Measurements from ENCODE around the gene ARL5B. TPM values are rescaled to one million over a fixed set of nuclear protein-coding genes. Genes with fewer than 3 reads are reported as not detected.
"Not testable (repeated sequence)": the region's sequence is repeated elsewhere in the genome, so short reads cannot be mapped to it uniquely, and the experiment has no call there.

The ARL5B gene
- total RNA-seq, 1 donor from 2014 or later, result 44.9 TPM

DNA sequence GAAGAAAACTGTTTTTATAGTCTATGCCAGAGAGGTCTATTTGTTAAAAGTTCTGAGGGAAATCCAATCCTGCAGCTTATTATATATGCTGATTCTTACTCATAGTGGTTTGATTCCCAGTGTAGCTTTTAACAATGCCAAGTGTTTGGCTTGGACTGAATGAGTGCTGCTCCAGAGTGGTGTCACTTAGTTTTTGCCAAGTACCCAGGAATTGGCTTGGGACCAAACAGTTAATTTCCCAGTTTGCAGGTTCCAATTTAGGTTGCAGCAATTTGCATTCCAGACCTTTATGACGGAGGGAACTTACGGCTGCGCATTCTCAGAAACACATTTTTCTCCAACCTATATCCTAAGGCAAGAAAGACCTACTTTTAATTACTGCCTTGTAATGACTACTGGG lies 40.2 kb upstream of the ARL5B start:
- peaks cover 10% of the 10 kb centered on the region for H3K36me3 Mint-ChIP-seq
- H3K4me3 Mint-ChIP-seq, result no peak overlapping the region
- no peaks in the 10 kb centered on the region for H3K9me3 Mint-ChIP-seq
- peaks cover 20% of the 10 kb centered on the region for H3K4me1 Mint-ChIP-seq
- H3K27ac Mint-ChIP-seq, result peak overlapping the region; percentile 26
- TF ChIP-seq, protein P1, sequence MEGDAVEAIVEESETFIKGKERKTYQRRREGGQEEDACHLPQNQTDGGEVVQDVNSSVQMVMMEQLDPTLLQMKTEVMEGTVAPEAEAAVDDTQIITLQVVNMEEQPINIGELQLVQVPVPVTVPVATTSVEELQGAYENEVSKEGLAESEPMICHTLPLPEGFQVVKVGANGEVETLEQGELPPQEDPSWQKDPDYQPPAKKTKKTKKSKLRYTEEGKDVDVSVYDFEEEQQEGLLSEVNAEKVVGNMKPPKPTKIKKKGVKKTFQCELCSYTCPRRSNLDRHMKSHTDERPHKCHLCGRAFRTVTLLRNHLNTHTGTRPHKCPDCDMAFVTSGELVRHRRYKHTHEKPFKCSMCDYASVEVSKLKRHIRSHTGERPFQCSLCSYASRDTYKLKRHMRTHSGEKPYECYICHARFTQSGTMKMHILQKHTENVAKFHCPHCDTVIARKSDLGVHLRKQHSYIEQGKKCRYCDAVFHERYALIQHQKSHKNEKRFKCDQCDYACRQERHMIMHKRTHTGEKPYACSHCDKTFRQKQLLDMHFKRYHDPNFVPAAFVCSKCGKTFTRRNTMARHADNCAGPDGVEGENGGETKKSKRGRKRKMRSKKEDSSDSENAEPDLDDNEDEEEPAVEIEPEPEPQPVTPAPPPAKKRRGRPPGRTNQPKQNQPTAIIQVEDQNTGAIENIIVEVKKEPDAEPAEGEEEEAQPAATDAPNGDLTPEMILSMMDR (IDR thresholded peaks at IDR 0.05; ENCODE audit: unreplicated experiment), result no peak
- DNase-seq (ENCODE audit: low spot score in 2 of 2, unreplicated experiment in 2 of 2), result no peak
- no peaks in the 10 kb centered on the region for H3K27me3 Mint-ChIP-seq (ENCODE audit: low read depth)

DNA sequence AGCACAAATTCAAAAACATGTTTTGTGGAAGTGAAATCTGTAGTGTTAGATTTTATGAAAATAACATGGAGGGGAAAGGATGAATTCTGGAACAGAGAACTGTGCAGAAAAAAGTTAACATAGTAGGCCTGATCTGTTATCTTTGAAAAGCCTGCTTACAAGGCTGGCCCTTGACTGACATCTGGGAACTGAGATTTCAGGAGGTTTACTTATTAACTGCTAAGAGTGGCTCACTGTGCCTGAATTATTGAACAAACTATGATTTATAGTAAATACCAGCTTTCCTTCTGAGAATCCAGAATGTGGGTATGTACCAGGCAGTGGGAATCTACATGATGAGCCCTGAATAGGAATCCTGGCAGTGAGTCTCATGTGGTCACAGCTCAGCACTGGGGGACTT lies 38.4 kb upstream of the ARL5B start:
- Mint-ChIP-seq H3K27ac (no peak overlapping the region), H3K4me1 (peaks cover 23% of the 10 kb centered on the region), H3K27me3 (ENCODE audit: low read depth) (no peaks in the 10 kb centered on the region), H3K4me3 (no peak overlapping the region), H3K36me3 (peaks cover 6% of the 10 kb centered on the region), H3K9me3 (no peaks in the 10 kb centered on the region)
- TF ChIP-seq, protein P1 (IDR thresholded peaks at IDR 0.05; ENCODE audit: unreplicated experiment), result no peak
- DNase-seq (ENCODE audit: low spot score in 2 of 2, unreplicated experiment in 2 of 2), result no peak

DNA sequence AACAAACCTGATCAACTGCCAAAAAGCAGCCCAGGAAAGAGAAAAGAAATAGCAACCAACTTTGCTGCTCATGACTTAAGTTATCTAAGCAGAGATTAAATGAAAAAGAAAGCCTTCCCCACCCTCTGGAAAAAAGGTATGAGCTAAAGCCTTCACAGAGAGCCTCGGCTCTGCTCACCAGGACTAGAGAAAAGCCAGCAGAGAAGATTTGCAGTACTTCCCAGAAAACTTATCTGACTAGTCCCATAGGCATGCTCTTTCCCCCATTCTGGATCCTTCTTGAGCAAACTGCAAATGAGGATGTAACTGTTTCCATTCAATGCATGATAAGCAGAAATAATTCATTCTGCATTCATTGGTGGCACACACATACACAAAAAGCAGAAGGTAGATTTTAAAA lies 35.6 kb upstream of the ARL5B start:
- H3K36me3 Mint-ChIP-seq; H3K9me3 Mint-ChIP-seq; H3K4me3 Mint-ChIP-seq; H3K27me3 Mint-ChIP-seq (ENCODE audit: low read depth); DNase-seq (ENCODE audit: low spot score in 2 of 2, unreplicated experiment in 2 of 2): not testable (repeated sequence)
- Mint-ChIP-seq H3K4me1 (peaks cover 34% of the 10 kb centered on the region), H3K27ac (peak overlapping the region; percentile 14)

DNA sequence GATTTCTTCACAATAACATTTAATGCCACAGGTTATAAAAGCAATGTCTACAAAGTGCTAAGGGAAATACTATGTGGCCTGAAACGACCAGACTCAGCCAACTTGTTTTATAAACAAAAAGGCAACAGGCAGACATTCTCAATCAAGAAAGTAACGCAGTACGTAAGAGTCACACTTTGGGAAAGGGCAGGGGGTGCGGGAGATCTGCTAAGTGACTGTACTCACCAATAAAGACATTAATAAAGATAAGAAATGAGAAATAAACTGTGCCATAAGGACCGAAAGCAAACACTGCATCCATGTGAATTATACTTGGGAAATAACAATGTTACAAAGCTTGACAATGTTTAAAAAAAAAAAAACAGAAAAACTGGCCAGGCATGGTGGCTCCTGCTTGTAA lies 33.3 kb upstream of the ARL5B start:
- TF ChIP-seq, protein P1 (IDR thresholded peaks at IDR 0.05; ENCODE audit: unreplicated experiment), result no peak
- Mint-ChIP-seq H3K27ac (peak overlapping the region; percentile 54), H3K4me1 (peaks cover 21% of the 10 kb centered on the region)

DNA sequence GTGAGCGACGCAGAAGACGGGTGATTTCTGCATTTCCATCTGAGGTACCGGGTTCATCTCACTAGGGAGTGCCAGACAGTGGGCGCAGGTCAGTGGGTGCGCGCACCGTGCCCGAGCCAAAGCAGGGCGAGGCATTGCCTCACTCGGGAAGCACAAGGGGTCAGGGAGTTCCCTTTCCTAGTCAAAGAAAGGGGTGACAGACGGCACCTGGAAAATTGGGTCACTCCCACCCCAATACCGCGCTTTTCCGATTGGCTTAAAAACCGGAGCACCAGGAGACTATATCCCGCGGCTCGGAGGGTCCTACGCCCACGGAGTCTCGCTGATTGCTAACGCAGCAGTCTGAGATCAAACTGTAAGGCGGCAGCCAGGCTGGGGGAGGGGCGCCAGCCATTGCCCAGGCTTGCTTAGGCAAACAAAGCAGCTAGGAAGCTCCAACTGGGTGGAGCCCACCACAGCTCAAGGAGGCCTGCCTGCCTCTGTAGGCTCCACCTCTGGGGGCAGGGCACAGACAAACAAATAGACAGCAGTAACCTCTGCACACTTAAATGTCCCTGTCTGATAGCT lies 31.7 kb upstream of the ARL5B start:
- peak; percentile 37 to 82 for DNase-seq (ENCODE audit: low spot score in 2 of 2, unreplicated experiment in 2 of 2)
- H3K4me1 Mint-ChIP-seq, result peaks cover 21% of the 10 kb centered on the region
- H3K36me3 Mint-ChIP-seq; H3K9me3 Mint-ChIP-seq; H3K27me3 Mint-ChIP-seq (ENCODE audit: low read depth): not testable (repeated sequence)
- H3K4me3 Mint-ChIP-seq, result peak overlapping the region; percentile 86
- peak overlapping the region; percentile 94 for H3K27ac Mint-ChIP-seq

More for the DNA sequence above, 33.3 kb upstream of the ARL5B start:
- Mint-ChIP-seq H3K4me3 (peak overlapping the region; percentile 7), H3K27me3 (ENCODE audit: low read depth) (no peaks in the 10 kb centered on the region), H3K36me3 (peaks cover 9% of the 10 kb centered on the region), H3K9me3 (peaks cover 5% of the 10 kb centered on the region)
- no peak for DNase-seq (ENCODE audit: low spot score in 2 of 2, unreplicated experiment in 2 of 2)

DNA sequence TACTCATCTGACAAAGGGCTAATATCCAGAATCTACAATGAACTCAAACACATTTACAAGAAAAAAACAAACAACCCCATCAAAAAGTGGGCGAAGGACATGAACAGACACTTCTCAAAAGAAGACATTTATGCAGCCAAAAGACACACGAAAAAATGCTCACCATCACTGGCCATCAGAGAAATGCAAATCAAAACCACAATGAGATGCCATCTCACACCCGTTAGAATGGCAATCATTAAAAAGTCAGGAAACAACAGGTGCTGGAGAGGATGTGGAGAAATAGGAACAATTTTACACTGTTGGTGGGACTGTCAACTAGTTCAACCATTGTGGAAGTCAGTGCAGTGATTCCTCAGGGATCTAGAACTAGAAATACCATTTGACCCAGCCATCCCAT lies 26.7 kb upstream of the ARL5B start:
- not testable (repeated sequence) for DNase-seq (ENCODE audit: low spot score in 2 of 2, unreplicated experiment in 2 of 2); H3K27me3 Mint-ChIP-seq (ENCODE audit: low read depth); H3K9me3 Mint-ChIP-seq; H3K4me1 Mint-ChIP-seq; H3K27ac Mint-ChIP-seq; H3K4me3 Mint-ChIP-seq
- peaks cover 22% of the 10 kb centered on the region for H3K36me3 Mint-ChIP-seq

DNA sequence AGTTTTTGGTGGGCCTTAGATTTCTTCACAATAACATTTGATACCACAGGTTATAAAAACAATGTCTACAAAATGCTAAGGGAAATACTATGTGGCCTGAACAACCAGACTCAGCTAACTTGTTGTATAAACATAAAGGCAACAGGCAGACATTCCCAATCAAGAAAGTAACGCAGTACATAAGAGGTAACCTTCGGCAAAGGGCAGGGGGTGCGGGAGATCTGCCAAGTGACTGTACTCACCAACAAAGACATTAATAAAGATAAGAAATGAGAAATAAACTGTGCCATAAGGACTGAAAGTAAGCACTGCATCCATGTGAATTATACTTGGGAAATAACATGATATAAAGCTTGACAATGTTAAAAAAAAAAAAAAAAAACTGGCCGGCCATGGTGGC lies 23.2 kb upstream of the ARL5B start:
- Mint-ChIP-seq H3K27me3 (ENCODE audit: low read depth) (no peaks in the 10 kb centered on the region), H3K27ac (no peak overlapping the region), H3K9me3 (peaks cover 3% of the 10 kb centered on the region), H3K4me1 (no peaks in the 10 kb centered on the region), H3K4me3 (no peak overlapping the region), H3K36me3 (peaks cover 19% of the 10 kb centered on the region)
- TF ChIP-seq, protein P1 (IDR thresholded peaks at IDR 0.05; ENCODE audit: unreplicated experiment), result no peak
- DNase-seq (ENCODE audit: low spot score in 2 of 2, unreplicated experiment in 2 of 2), result no peak

DNA sequence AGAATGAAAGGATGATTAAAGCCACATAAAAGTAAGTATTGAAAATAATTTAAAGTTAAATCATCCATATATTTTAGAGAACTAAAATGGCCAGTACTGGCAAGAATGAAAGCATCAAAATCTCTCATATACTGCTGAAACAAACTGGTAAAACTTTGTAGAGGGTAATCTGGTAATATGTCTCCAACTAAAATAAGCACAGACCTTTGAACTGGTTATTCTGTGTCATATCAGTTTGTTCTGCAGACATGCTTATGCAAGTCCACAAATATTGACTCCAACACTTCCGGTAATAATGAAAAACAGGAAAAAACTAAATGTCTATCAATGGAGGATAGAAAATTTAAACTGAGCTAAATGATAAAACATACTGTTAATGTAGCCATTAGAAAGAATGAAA lies 21.8 kb upstream of the ARL5B start:
- H3K36me3 Mint-ChIP-seq, result peaks cover 19% of the 10 kb centered on the region
- not testable (repeated sequence) for H3K27ac Mint-ChIP-seq; H3K27me3 Mint-ChIP-seq (ENCODE audit: low read depth); H3K4me1 Mint-ChIP-seq; H3K9me3 Mint-ChIP-seq; DNase-seq (ENCODE audit: low spot score in 2 of 2, unreplicated experiment in 2 of 2); H3K4me3 Mint-ChIP-seq

DNA sequence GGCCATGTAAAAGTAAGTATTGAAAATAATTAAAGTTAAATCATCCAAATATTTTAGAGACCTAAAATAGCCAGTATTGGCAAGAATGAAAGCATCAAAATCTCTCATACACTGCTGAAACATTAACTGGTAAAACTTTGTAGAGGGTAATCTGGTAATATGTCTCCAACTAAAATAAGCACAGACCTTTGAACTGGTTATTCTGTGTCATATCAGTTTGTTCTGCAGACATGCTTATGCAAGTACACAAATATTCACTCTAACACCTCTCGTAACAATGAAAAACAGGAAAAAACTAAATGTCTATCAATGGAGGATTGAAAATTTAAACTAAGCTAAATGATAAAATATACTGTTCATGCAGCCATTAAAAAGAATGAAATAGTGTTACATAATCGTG lies 19.5 kb upstream of the ARL5B start:
- not testable (repeated sequence) for H3K4me3 Mint-ChIP-seq; H3K4me1 Mint-ChIP-seq; DNase-seq (ENCODE audit: low spot score in 2 of 2, unreplicated experiment in 2 of 2); H3K27ac Mint-ChIP-seq; H3K27me3 Mint-ChIP-seq (ENCODE audit: low read depth); H3K9me3 Mint-ChIP-seq
- H3K36me3 Mint-ChIP-seq, result peaks cover 14% of the 10 kb centered on the region
